Panc1 (cell line): ENCODE measurements around the gene ARHGEF26. TPM values are rescaled to one million over a fixed set of nuclear protein-coding genes. Genes with fewer than 3 reads are reported as not detected.

Source experiments
- ATAC-seq: fragments of 200-7000 bp; cut with Tn5 transposase; 2 replicates; pipeline ENCODE4 v1.9.1; 2020; ENCODE audit warnings: mild to moderate bottlenecking, moderate library complexity
- BruUV-seq: library from RNA; stranded (reverse); fragments of 400-500 nt; replicated peaks from 2 replicates; lab custom pipeline; 2021; lab: Mats Ljungman, UMichigan
- CTCF ChIA-PET: fragments of 300-600 bp; sonication (Branson Sonifier 250); formaldehyde crosslinking; loops from one replicate; lab custom pipeline; 2022; ENCODE audit warnings: antibody characterized with exemption; lab: Charles Lee
- POLR2A ChIA-PET: fragments of 300-600 bp; sonication (Branson Sonifier 250); formaldehyde crosslinking; loops from one replicate; lab custom pipeline; 2022; ENCODE audit warnings: antibody characterized with exemption; lab: Charles Lee
- DNase-seq: peaks from one replicate; pipeline ENCODE4 v3.0.0-alpha.2; 2010; ENCODE audit warnings: low read depth, low spot score
- H3K27ac ChIP-seq: 2 replicates; pipeline ENCODE4 v1.5.1; 2011; ENCODE audit warnings: mild to moderate bottlenecking, low read length, inconsistent platforms
- H3K27me3 ChIP-seq: fragments of 200-500 bp; sonication (Bioruptor generic); 2 replicates; pipeline ENCODE4 v1.6.0; 2014; ENCODE audit warnings: low read length, inconsistent platforms; ENCODE audit not compliant: control insufficient read depth, insufficient read depth
- H3K36me3 ChIP-seq: fragments of 200-500 bp; sonication (Bioruptor generic); 2 replicates; pipeline ENCODE4 v1.5.1; 2014; ENCODE audit warnings: inconsistent platforms, mild to moderate bottlenecking, low read length, moderate library complexity; ENCODE audit not compliant: control insufficient read depth, insufficient read depth
- H3K4me1 ChIP-seq: 2 replicates; pipeline ENCODE4 v1.5.1; 2011; ENCODE audit warnings: inconsistent platforms, mild to moderate bottlenecking, low read length, moderate library complexity; ENCODE audit not compliant: control insufficient read depth, insufficient read depth
- H3K4me3 ChIP-seq, 2 experiments: 2 replicates each; pipeline ENCODE4 v1.5.1; 2011 to 2012; ENCODE audit warnings: low read depth in 2 of 2, low read length in 2 of 2, mild to moderate bottlenecking in 2 of 2, inconsistent platforms in 1 of 2, moderate library complexity in 1 of 2
- H3K9me3 ChIP-seq: fragments of 200-500 bp; sonication (Bioruptor generic); 2 replicates; pipeline ENCODE4 v1.5.1; 2014; ENCODE audit warnings: low read depth, mild to moderate bottlenecking, inconsistent platforms, low read length, moderate library complexity; ENCODE audit not compliant: control insufficient read depth, insufficient read depth
- POLR2AphosphoS5 ChIP-seq: IDR thresholded peaks from 2 replicates; pipeline ENCODE4 v1.6.1; 2012; ENCODE audit warnings: mild to moderate bottlenecking, low read depth, low read length, moderate library complexity
- REST ChIP-seq, 2 experiments: IDR thresholded peaks; 2 replicates each; pipeline ENCODE4 v1.6.1; 2011 to 2012; ENCODE audit warnings: low read depth in 2 of 2, control low read depth in 1 of 2, low read length in 1 of 2, mild to moderate bottlenecking in 1 of 2, moderate library complexity in 1 of 2; ENCODE audit not compliant: insufficient read depth in 1 of 2
- SIN3A ChIP-seq: IDR thresholded peaks from 2 replicates; pipeline ENCODE4 v1.6.1; 2012; ENCODE audit warnings: low read depth, mild to moderate bottlenecking, low read length, moderate library complexity, borderline replicate concordance; ENCODE audit not compliant: insufficient read depth
- TCF7L2 ChIP-seq: IDR thresholded peaks from 2 replicates; pipeline ENCODE4 v1.6.1; 2011; ENCODE audit warnings: mild to moderate bottlenecking, low read depth, low read length, inconsistent platforms
- in situ Hi-C: cut with HindIII; loops from 2 replicates; pipeline ENCODE4 v1.10.0; 2016; ENCODE audit warnings: low sequenced_read_pairs, low pct_unique_long_range_greater_than_20kb
- intact Hi-C: fragments of 100-400 bp; cut with micrococcal nuclease; formaldehyde crosslinking; loops from one replicate; pipeline ENCODE4 v1.10.0; 2022; ENCODE audit not compliant: unreplicated experiment
- total RNA-seq: library from RNA; stranded (reverse); gene quantifications from one replicate; pipeline ENCODE4 v1.2.1, GENCODE V29; 2021; ENCODE audit not compliant: unreplicated experiment
- TF ChIP-seq, protein P1 (sequence below): fragments of 450-650 bp; IDR thresholded peaks from 2 replicates; pipeline ENCODE4 v1.5.1; 2017; ENCODE audit warnings: mild to moderate bottlenecking

The ARHGEF26 gene
- total RNA-seq, 1 experiment from 2014 or later = 2.0 TPM

GRCh38 chr3:154182322-154182922 is 61.2 kb downstream of the ARHGEF26 start:
- TF ChIP-seq, protein P1, sequence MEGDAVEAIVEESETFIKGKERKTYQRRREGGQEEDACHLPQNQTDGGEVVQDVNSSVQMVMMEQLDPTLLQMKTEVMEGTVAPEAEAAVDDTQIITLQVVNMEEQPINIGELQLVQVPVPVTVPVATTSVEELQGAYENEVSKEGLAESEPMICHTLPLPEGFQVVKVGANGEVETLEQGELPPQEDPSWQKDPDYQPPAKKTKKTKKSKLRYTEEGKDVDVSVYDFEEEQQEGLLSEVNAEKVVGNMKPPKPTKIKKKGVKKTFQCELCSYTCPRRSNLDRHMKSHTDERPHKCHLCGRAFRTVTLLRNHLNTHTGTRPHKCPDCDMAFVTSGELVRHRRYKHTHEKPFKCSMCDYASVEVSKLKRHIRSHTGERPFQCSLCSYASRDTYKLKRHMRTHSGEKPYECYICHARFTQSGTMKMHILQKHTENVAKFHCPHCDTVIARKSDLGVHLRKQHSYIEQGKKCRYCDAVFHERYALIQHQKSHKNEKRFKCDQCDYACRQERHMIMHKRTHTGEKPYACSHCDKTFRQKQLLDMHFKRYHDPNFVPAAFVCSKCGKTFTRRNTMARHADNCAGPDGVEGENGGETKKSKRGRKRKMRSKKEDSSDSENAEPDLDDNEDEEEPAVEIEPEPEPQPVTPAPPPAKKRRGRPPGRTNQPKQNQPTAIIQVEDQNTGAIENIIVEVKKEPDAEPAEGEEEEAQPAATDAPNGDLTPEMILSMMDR = no peak
- no peak for TF ChIP-seq SIN3A
- TF ChIP-seq REST (IDR thresholded peaks at IDR 0.05; ENCODE audit: insufficient read depth in 1 of 2, low read depth in 2 of 2, low read length in 1 of 2) = no peak
- TF ChIP-seq POLR2AphosphoS5 = no peak
- no peak for TF ChIP-seq TCF7L2
- in situ Hi-C loops = no loop called here
- BruUV-seq = no TSS peak
- H3K27ac ChIP-seq = no peak overlapping the region
- no peaks in the 10 kb centered on the region for H3K27me3 ChIP-seq
- no peaks in the 10 kb centered on the region for H3K4me1 ChIP-seq
- no peak overlapping the region for H3K4me3 ChIP-seq
- ATAC-seq (no peak), DNase-seq (no peak)
- no peaks in the 10 kb centered on the region for H3K36me3 ChIP-seq
- H3K9me3 ChIP-seq = no peaks in the 10 kb centered on the region
- POLR2A ChIA-PET = no interaction called here
- CTCF ChIA-PET = no interaction called here
- intact Hi-C loops = no loop called here

GRCh38 chr3:154182975-154183374 is 61.8 kb downstream of the ARHGEF26 start:
- ATAC-seq = no peak
- POLR2A ChIA-PET = no interaction called here

More at GRCh38 chr3:154182975-154183374, 61.8 kb downstream of the ARHGEF26 start:
- no TSS peak for BruUV-seq
- in situ Hi-C loops (no loop called here), intact Hi-C loops (no loop called here)
- Histone ChIP-seq H3K4me3 (no peak overlapping the region), H3K27me3 (no peaks in the 10 kb centered on the region), H3K36me3 (no peaks in the 10 kb centered on the region), H3K9me3 (no peaks in the 10 kb centered on the region), H3K27ac (no peak overlapping the region), H3K4me1 (no peaks in the 10 kb centered on the region)
- no peak for TF ChIP-seq REST (IDR thresholded peaks at IDR 0.05; ENCODE audit: insufficient read depth in 1 of 2, low read depth in 2 of 2, low read length in 1 of 2)
- no peak for TF ChIP-seq POLR2AphosphoS5
- TF ChIP-seq, protein P1 = no peak
- TF ChIP-seq SIN3A = no peak
- no peak for TF ChIP-seq TCF7L2
- DNase-seq = no peak
- CTCF ChIA-PET = no interaction called here
